Measurements from ENCODE around the gene SLC43A3. TPM values are rescaled to one million over a fixed set of nuclear protein-coding genes. Genes with fewer than 3 reads are reported as not detected.

Gene SLC43A3
- total RNA-seq, 2 donors from 2014 or later, result 31.7 to 61.3 TPM

- peaks cover 0 to 11% of the 10 kb centered on the region in 2 donors for H3K4me1 ChIP-seq
- TF ChIP-seq, protein P1, sequence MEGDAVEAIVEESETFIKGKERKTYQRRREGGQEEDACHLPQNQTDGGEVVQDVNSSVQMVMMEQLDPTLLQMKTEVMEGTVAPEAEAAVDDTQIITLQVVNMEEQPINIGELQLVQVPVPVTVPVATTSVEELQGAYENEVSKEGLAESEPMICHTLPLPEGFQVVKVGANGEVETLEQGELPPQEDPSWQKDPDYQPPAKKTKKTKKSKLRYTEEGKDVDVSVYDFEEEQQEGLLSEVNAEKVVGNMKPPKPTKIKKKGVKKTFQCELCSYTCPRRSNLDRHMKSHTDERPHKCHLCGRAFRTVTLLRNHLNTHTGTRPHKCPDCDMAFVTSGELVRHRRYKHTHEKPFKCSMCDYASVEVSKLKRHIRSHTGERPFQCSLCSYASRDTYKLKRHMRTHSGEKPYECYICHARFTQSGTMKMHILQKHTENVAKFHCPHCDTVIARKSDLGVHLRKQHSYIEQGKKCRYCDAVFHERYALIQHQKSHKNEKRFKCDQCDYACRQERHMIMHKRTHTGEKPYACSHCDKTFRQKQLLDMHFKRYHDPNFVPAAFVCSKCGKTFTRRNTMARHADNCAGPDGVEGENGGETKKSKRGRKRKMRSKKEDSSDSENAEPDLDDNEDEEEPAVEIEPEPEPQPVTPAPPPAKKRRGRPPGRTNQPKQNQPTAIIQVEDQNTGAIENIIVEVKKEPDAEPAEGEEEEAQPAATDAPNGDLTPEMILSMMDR (IDR thresholded peaks at IDR 0.05), result no peak
- H3K36me3 ChIP-seq, result no peaks in the 10 kb centered on the region
- no peaks in the 10 kb centered on the region for H3K27me3 ChIP-seq
- no peak for DNase-seq (ENCODE audit: low spot score)
- no peak overlapping the region for H3K4me3 ChIP-seq
- no peaks in the 10 kb centered on the region for H3K9me3 ChIP-seq
- H3K27ac ChIP-seq, result no peak overlapping the region
Observed at GRCh38 chr11:57359896-57360690, 66.8 kb downstream of the SLC43A3 start.

- H3K36me3 ChIP-seq, result no peaks in the 10 kb centered on the region
- H3K27ac ChIP-seq, result no peak overlapping the region
- peaks cover 0 to 11% of the 10 kb centered on the region in 2 donors for H3K4me1 ChIP-seq
- H3K9me3 ChIP-seq, result no peaks in the 10 kb centered on the region
- no peaks in the 10 kb centered on the region for H3K27me3 ChIP-seq
- no peak overlapping the region for H3K4me3 ChIP-seq
- DNase-seq (ENCODE audit: low spot score), result no peak
- TF ChIP-seq, protein P1 (IDR thresholded peaks at IDR 0.05), result no peak
Observed at GRCh38 chr11:57359396-57359795, 67.5 kb downstream of the SLC43A3 start.

- TF ChIP-seq, protein P1 (IDR thresholded peaks at IDR 0.05), result no peak
- H3K27ac ChIP-seq, result no peak overlapping the region
- no peak overlapping the region for H3K4me3 ChIP-seq
- peaks cover 0 to 11% of the 10 kb centered on the region in 2 donors for H3K4me1 ChIP-seq
- no peak for DNase-seq (ENCODE audit: low spot score)
- H3K9me3 ChIP-seq, result no peaks in the 10 kb centered on the region
- H3K27me3 ChIP-seq, result no peaks in the 10 kb centered on the region
- H3K36me3 ChIP-seq, result no peaks in the 10 kb centered on the region
Observed at GRCh38 chr11:57358991-57359390, 67.9 kb downstream of the SLC43A3 start.

GRCh38 chr11:57358543-57358961 is 68.4 kb downstream of the SLC43A3 start:
- no peak overlapping the region for H3K4me3 ChIP-seq
- no peak for DNase-seq (ENCODE audit: low spot score)
- TF ChIP-seq, protein P1 (IDR thresholded peaks at IDR 0.05), result no peak

DNA sequence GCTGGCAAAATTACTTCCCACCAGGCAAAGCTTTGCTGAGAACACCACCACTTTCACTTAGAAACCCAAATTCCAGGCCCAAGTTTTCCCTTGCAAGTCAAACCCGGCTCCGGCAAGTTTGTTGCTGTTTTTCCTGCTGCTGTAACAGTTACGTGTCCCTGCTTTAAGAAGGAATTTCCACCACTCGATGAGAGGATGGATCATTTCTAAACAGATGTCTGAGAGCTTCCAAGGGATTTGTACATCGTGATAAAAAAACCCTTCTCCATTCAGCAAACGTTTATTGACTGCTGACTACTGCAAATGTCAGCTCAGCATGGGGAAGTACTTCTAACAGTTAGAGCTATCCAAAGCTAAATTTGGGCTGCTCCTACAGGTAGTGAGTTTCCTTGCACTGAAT is 69.1 kb downstream of the SLC43A3 start:
- Histone ChIP-seq H3K36me3 (no peaks in the 10 kb centered on the region), H3K4me3 (no peak overlapping the region), H3K9me3 (no peaks in the 10 kb centered on the region), H3K27ac (peak overlapping the region in 1 of 2 donors; percentile 4), H3K4me1 (peaks cover 0 to 11% of the 10 kb centered on the region in 2 donors), H3K27me3 (no peaks in the 10 kb centered on the region)
- TF ChIP-seq, protein P1 (IDR thresholded peaks at IDR 0.05), result no peak
- no peak for DNase-seq (ENCODE audit: low spot score)

More at GRCh38 chr11:57358543-57358961, 68.4 kb downstream of the SLC43A3 start:
- Histone ChIP-seq H3K4me1 (peaks cover 0 to 11% of the 10 kb centered on the region in 2 donors), H3K9me3 (no peaks in the 10 kb centered on the region), H3K27ac (no peak overlapping the region), H3K36me3 (no peaks in the 10 kb centered on the region), H3K27me3 (no peaks in the 10 kb centered on the region)
